ENCODE data around the gene ARID1A. TPM values are rescaled to one million over a fixed set of nuclear protein-coding genes. Genes with fewer than 3 reads are reported as not detected.

Gene ARID1A
- total and polyA plus RNA-seq, 2 of the 8 experiments (the other 6 are each of a cell fraction or from before 2014, with no cell fraction given), result 52.1 to 103 TPM

GRCh38 chr1:26690157-26690556 is 5.7 kb upstream of the ARID1A start (continued):
- TF ChIP-seq, protein P1, sequence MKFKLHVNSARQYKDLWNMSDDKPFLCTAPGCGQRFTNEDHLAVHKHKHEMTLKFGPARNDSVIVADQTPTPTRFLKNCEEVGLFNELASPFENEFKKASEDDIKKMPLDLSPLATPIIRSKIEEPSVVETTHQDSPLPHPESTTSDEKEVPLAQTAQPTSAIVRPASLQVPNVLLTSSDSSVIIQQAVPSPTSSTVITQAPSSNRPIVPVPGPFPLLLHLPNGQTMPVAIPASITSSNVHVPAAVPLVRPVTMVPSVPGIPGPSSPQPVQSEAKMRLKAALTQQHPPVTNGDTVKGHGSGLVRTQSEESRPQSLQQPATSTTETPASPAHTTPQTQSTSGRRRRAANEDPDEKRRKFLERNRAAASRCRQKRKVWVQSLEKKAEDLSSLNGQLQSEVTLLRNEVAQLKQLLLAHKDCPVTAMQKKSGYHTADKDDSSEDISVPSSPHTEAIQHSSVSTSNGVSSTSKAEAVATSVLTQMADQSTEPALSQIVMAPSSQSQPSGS (IDR thresholded peaks at IDR 0.05; ENCODE audit: low read length), result no peak
- TF ChIP-seq BCL11A (IDR thresholded peaks at IDR 0.05; ENCODE audit: low read depth in 2 of 2, low read length in 2 of 2), result no peak

Measured in H1 (cell line).